Measurements from ENCODE around the gene OSBPL1A. TPM values are rescaled to one million over a fixed set of nuclear protein-coding genes. Genes with fewer than 3 reads are reported as not detected.
"Not testable (repeated sequence)": the region's sequence is repeated elsewhere in the genome, so short reads cannot be mapped to it uniquely, and the experiment has no call there.

Gene OSBPL1A
- polyA plus RNA-seq, 3 donors = 13.4 to 79.5 (median 49.5) TPM

GRCh38 chr18:24177499-24178133 lies 220.0 kb downstream of the OSBPL1A start:
- no peak overlapping the region for H3K27ac ChIP-seq (ENCODE audit: low read depth, low read length)
- WGBS, 3 donors = 67 to 86% (median 80%) methylated on average over 5 of the region's 5 CpGs

GRCh38 chr18:24176727-24177416 lies 220.8 kb downstream of the OSBPL1A start:
- WGBS, 3 donors = 55 to 76% (median 68%) methylated on average over 7 of the region's 7 CpGs
- H3K27ac ChIP-seq (ENCODE audit: low read depth, low read length) = no peak overlapping the region

DNA sequence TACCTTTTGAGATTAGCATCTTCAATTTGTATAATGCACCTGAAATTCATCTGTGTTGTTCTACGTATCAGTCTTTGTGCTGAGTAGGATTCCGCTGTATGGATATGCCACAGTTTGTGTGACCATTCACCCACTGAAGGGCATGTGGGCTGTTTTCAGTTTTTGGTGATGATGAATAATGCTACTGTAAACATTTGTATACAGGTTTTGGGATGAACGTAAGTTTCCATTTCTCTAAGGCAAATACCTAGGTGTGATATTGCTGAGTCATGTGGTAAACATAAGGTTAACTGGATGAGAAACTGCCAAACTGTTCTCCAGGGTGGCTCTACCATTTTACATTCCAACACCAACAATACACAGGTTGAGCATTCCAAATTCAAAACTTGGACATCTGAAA lies 223.6 kb downstream of the OSBPL1A start:
- 87 to 90% (median 88%) methylated on average over 3 of the region's 3 CpGs for WGBS, 3 donors
- H3K27ac ChIP-seq (ENCODE audit: low read depth, low read length) = no peak overlapping the region

GRCh38 chr18:24170360-24170759 lies 227.3 kb downstream of the OSBPL1A start:
- no peak overlapping the region for H3K27ac ChIP-seq (ENCODE audit: low read depth, low read length)

DNA sequence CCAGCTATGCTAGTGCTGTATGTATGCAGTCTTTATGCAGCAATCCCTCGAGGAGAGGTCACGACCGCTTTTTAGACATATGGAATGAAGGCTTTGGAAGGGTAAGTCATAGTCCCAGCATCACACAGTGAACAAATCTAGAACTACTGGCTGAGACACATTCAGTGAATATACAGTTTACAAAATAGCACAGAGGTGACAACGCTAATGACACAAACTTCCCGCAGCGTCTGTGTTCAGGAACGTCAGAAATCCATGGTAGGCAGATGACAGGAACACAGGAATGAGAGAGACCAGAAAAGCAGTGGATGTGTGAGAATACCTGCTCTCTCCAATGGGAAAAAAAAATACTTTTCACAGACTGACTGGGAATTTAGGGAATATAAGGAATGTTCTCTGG lies 229.1 kb downstream of the OSBPL1A start:
- H3K27ac ChIP-seq (ENCODE audit: low read depth, low read length) = no peak overlapping the region
- WGBS, 3 donors = 91 to 95% (median 91%) methylated on average over 7 of the region's 7 CpGs

More at GRCh38 chr18:24170360-24170759, 227.3 kb downstream of the OSBPL1A start:
- WGBS, 3 donors = 52 to 90% (median 88%) methylated on average over 8 of the region's 8 CpGs

DNA sequence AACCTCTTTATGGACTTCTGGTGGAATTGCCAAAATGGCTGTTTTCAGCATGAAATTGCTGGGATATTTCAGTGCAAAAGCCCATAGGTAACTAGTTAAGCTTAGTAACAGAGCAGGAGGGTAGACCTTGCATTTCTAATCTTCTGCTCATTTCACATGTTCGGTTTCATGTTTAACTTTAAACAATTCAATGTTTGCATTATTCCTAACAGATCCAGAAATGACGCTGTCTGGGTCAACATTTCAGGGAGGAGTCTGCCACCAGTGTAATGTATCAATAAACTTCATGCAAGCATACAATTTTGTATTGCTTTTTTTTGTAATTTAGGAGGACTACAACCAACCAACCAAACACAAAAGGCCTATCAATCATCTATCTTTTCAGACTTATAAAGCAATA lies 236.3 kb downstream of the OSBPL1A start:
- 43 to 98% (median 91%) methylated on average over 2 of the region's 2 CpGs for WGBS, 3 donors
- H3K27ac ChIP-seq (ENCODE audit: low read depth, low read length) = no peak overlapping the region

GRCh38 chr18:24160086-24160485 lies 237.5 kb downstream of the OSBPL1A start:
- H3K27ac ChIP-seq (ENCODE audit: low read depth, low read length) = no peak overlapping the region
- WGBS, 3 donors = 94 to 96% (median 96%) methylated on average over 5 of the region's 5 CpGs

GRCh38 chr18:24157855-24158254 lies 239.8 kb downstream of the OSBPL1A start:
- 92 to 96% (median 95%) methylated on average over 3 of the region's 3 CpGs for WGBS, 3 donors
- no peak overlapping the region for H3K27ac ChIP-seq (ENCODE audit: low read depth, low read length)

DNA sequence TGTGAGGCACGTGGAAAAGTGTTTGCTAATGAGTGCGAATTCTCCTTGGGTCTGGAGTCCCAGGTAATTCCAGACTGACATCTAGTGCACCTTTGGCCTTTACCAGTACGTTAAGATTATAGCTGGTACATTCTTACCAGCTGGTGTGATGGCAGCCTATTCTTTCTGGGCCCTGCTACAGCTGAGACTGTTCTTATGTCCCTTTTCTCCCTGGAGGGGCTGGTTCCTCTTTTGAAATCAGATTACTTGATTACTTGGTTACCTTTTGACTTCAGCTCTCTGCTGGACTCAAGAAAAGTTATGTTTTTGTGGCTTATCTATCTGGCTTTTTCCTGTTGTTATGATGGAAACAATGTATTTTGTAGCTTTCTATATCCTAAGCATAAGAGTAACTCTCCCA lies 244.2 kb downstream of the OSBPL1A start:
- no peak overlapping the region for H3K27ac ChIP-seq (ENCODE audit: low read depth, low read length)
- 92 to 96% (median 95%) methylated on average over 3 of the region's 3 CpGs for WGBS, 3 donors

GRCh38 chr18:24149591-24149990 lies 248.0 kb downstream of the OSBPL1A start:
- not testable (repeated sequence) for H3K27ac ChIP-seq (ENCODE audit: low read depth, low read length)
- 96 to 98% (median 96%) methylated on average over 13 to 28 of the region's 28 CpGs for WGBS, 3 donors

- no peak overlapping the region for H3K27ac ChIP-seq (ENCODE audit: low read depth, low read length)
Observed at GRCh38 chr18:24142376-24142775, 255.2 kb downstream of the OSBPL1A start.

DNA sequence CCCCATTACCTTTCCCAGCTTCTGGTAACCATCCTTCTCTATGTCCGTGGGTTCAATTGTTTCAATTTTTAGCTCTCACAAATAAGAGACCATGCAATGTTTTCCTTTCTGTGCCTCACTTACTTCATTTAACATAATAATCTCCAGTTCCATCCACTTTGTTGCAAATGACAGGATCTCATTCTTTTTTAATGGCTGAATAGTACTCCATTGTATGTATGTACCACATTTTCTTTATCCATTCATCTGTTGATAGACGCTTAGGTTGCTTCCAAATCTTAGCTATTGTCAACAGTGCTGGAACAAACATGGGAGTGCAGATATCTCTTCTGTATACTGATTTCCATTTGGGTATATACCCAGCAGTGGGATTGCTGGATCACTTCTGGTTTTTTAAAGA lies 256.9 kb downstream of the OSBPL1A start:
- WGBS, 3 donors = 91 to 98% (median 97%) methylated on average over 2 of the region's 2 CpGs
- H3K27ac ChIP-seq (ENCODE audit: low read depth, low read length) = no peak overlapping the region

GRCh38 chr18:24138789-24139616 lies 258.6 kb downstream of the OSBPL1A start, which contains the start of gene CABYR:
CABYR (plus strand) TSS chr18:24139062; CDS start chr18:24143115, 4,053 bp downstream.
- H3K27ac ChIP-seq (ENCODE audit: low read depth, low read length) = no peak within 1 kb of the TSS
- 2 to 4% (median 3%) methylated on average over 52 to 63 of the region's 63 CpGs for WGBS, 3 donors

DNA sequence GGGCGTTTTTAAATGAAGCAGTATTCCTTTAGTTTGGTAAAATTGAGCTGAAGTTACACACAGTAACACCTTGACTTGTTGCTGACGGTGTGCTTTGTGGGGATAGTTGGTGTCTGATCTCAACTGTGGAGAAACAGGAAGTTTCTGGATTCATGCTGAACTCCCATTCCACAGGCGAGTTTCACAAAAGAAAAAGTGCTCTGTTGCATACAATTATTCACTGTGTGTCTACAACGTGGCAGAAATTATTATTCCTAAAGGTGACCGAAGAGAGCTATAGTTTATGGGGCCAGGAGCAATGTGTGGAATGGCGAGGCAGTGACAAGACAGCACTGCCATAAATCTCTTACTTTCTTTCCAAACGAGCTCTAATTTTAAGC lies 259.2 kb downstream of the OSBPL1A start:
- 25 to 32% (median 32%) methylated on average over 7 of the region's 7 CpGs for WGBS, 3 donors
- no peak overlapping the region for H3K27ac ChIP-seq (ENCODE audit: low read depth, low read length)

- H3K27ac ChIP-seq (ENCODE audit: low read depth, low read length) = no peak overlapping the region
- 81 to 88% (median 84%) methylated on average over 3 of the region's 3 CpGs for WGBS, 3 donors
Observed at GRCh38 chr18:24136967-24137373, 260.7 kb downstream of the OSBPL1A start.

DNA sequence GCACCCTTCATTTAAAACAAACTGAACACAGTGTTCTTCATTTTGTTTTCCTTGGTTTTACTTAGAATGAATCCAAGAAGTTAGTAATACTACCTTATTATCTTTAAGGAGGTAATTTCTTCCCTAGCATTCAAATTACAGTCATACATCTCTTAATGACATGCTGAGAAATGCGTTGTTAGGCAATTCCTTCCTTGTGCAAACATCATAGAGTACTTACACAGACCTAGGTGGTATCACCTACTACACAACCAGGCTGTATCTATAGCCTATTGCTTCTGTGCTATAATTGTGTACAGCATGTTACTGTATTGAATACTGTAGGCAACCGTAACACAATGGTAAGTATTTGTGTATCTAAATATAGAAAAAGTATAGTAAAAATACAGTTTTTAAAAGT lies 267.1 kb downstream of the OSBPL1A start:
- no peak overlapping the region for H3K27ac ChIP-seq (ENCODE audit: low read depth, low read length)
- WGBS, 3 donors = 63 to 85% (median 67%) methylated on average over 2 of the region's 2 CpGs

DNA sequence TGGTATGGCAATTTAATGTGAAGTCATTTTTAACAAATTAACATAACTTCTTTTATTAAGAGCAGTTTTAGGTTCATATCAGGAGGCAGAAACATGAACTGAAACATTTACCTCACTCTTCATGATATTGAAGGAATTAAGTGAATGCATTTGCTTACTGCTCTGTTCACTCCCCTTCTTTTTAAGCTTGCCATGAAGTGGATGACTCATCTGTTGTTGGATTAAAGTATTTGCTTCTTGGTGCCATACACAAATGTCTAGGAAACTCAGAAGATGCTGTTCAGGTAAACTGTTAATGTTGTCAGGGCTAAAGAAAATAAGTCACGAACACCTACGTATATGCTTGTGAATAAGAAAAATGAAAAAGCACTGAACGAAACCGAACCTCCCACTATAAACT lies 268.9 kb downstream of the OSBPL1A start:
- H3K27ac ChIP-seq (ENCODE audit: low read depth, low read length) = no peak overlapping the region
- WGBS, 3 donors = 98 to 99% (median 99%) methylated on average over 4 of the region's 4 CpGs

- 82 to 93% (median 89%) methylated on average over 3 of the region's 3 CpGs for WGBS, 3 donors
- no peak overlapping the region for H3K27ac ChIP-seq (ENCODE audit: low read depth, low read length)
Observed at GRCh38 chr18:24127735-24128134, 269.9 kb downstream of the OSBPL1A start.
